Pancreas (tissue), 10 donors: ENCODE measurements around the gene DPPA4. TPM values are rescaled to one million over a fixed set of nuclear protein-coding genes. Genes with fewer than 3 reads are reported as not detected.
A peak's percentile ranks its signal among the peaks of the same experiment; 100 is the strongest.

Source experiments
- ATAC-seq, 4 donors: fragments of 200-7000 bp; cut with Tn5 transposase; one replicate each; pipeline versions ENCODE4 v1.8.0 to v1.9.1; 2020; ENCODE audit warnings: mild to moderate bottlenecking in 4 of 4, moderate library complexity in 4 of 4
- DNase-seq, 6 donors: peaks; one replicate each; pipeline ENCODE4 v3.0.0-alpha.2; 2020
- FAIRE-seq: peaks from 2 replicates; lab custom pipeline; 2012; peaks lifted over from hg19 to GRCh38; lab: Jason Lieb, UNC
- H3K27ac ChIP-seq, 4 donors: fragments of 200-600 bp; sonication (generic); 1 replicate in 3 of 4; 2 replicates in 1 of 4; pipeline versions ENCODE4 v1.5.0 to v1.8.0; 2020
- H3K27me3 ChIP-seq, 4 donors: fragments of 200-600 bp; one replicate each; pipeline ENCODE4 v1.8.0; 2021
- H3K36me3 ChIP-seq, 3 donors: fragments of 200-600 bp; sonication (generic) in 1 of 3; one replicate each; pipeline versions ENCODE4 v1.5.0 to v1.8.0; 2020 to 2021
- H3K4me1 ChIP-seq, 3 donors: fragments of 200-600 bp; one replicate each; pipeline ENCODE4 v1.8.0; 2021
- H3K4me3 ChIP-seq, 4 donors: fragments of 200-600 bp; sonication (generic) in 2 of 4; one replicate each; pipeline versions ENCODE4 v1.5.0 to v1.8.0; 2020 to 2021
- H3K9me3 ChIP-seq, 4 donors: fragments of 200-600 bp; one replicate each; pipeline ENCODE4 v1.8.0; 2021
- WGBS, 2 donors: extraction: QIAGEN DNeasy Blood & Tissue Kit; methylation state at CpG; one replicate each; pipeline ENCODE4 v1.1.7; 2013; 5-methylcytosine and 5-hydroxymethylcytosine counted together
- intact Hi-C, 3 donors: fragments of 100-400 bp; cut with DNase I; formaldehyde crosslinking; loops; one replicate each; pipeline versions ENCODE4 v1.11.1 to v1.14.2; 2022
- polyA plus RNA-seq, 2 donors: library from polyadenylated mRNA; stranded (reverse); fragments of 200-250 nt; gene quantifications; one replicate each; pipeline ENCODE4 v1.2.3, GENCODE V29; 2013
- total RNA-seq, 6 donors: library from RNA; stranded (reverse); fragmentation: NEBNext Ultra II Directional in 4 of 6; extraction: Animal tissue kit (Norgen Biotek cat#: 25700) in 4 of 6; gene quantifications; one replicate each; pipeline versions ENCODE4 v1.2.1 to v1.2.4, GENCODE V29; 2021 to 2023
- TF ChIP-seq, protein P1 (sequence below), 4 donors: fragments of 200-600 bp; sonication (generic) in 3 of 4; IDR thresholded peaks; one replicate each; pipeline versions ENCODE4 v1.5.0 to v1.8.0; 2021; ENCODE audit warnings: antibody characterized with exemption in 4 of 4
- donor health status: healthy with polysubstance abuse.
- donor health status: DM: no; HTN: no; CAD: no; lungs with moderate emphysema.
- donor health status: DM: no; HTN: no; CAD: no.
- donor health status: control.
- donor health status: control.
- donor health status: Bipolar disorder and iron deficiency.
- donor health status: DM: yes; HTN: yes; CAD: no.
- donor health status: DM: no; HTN: no; CAD: no.
- donor health status: DM: no; HTN: no; CAD: no.
- donor health status: DM: yes; HTN: yes; CAD: no.

The DPPA4 gene
- total and polyA plus RNA-seq, 8 donors: 1.5 TPM; not detected in 7

GRCh38 chr3:109339197-109339596 lies 1.9 kb upstream of the DPPA4 start:
- Histone ChIP-seq H3K9me3 (no peaks in the 10 kb centered on the region), H3K36me3 (no peaks in the 10 kb centered on the region), H3K27me3 (no peaks in the 10 kb centered on the region), H3K27ac (no peak overlapping the region), H3K4me3 (no peak overlapping the region), H3K4me1 (no peaks in the 10 kb centered on the region)
- 54 to 58% methylated on average over 3 of the region's 3 CpGs for WGBS, 2 donors
- intact Hi-C loops: no loop called here
- FAIRE-seq (no peak), DNase-seq (no peak), ATAC-seq (no peak)
- TF ChIP-seq, protein P1, sequence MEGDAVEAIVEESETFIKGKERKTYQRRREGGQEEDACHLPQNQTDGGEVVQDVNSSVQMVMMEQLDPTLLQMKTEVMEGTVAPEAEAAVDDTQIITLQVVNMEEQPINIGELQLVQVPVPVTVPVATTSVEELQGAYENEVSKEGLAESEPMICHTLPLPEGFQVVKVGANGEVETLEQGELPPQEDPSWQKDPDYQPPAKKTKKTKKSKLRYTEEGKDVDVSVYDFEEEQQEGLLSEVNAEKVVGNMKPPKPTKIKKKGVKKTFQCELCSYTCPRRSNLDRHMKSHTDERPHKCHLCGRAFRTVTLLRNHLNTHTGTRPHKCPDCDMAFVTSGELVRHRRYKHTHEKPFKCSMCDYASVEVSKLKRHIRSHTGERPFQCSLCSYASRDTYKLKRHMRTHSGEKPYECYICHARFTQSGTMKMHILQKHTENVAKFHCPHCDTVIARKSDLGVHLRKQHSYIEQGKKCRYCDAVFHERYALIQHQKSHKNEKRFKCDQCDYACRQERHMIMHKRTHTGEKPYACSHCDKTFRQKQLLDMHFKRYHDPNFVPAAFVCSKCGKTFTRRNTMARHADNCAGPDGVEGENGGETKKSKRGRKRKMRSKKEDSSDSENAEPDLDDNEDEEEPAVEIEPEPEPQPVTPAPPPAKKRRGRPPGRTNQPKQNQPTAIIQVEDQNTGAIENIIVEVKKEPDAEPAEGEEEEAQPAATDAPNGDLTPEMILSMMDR (IDR thresholded peaks at IDR 0.05): no peak

- no peaks in the 10 kb centered on the region for H3K36me3 ChIP-seq
- no peaks in the 10 kb centered on the region for H3K9me3 ChIP-seq
- H3K4me3 ChIP-seq: no peak overlapping the region
- H3K27ac ChIP-seq: no peak overlapping the region
- intact Hi-C loops: no loop called here
- FAIRE-seq: no peak
- no peaks in the 10 kb centered on the region for H3K4me1 ChIP-seq
- H3K27me3 ChIP-seq: no peaks in the 10 kb centered on the region
- TF ChIP-seq, protein P1 (IDR thresholded peaks at IDR 0.05): no peak
- 20 to 21% methylated on average over 4 of the region's 4 CpGs for WGBS, 2 donors
- no peak for ATAC-seq
- DNase-seq: no peak
Measured at GRCh38 chr3:109338322-109338721, 976 bp upstream of the DPPA4 start.

- FAIRE-seq: no peak
- ATAC-seq: peak in 2 of 4 donors; percentile 66 to 77
- Histone ChIP-seq H3K9me3 (no peaks in the 10 kb centered on the region), H3K27ac (no peak overlapping the region), H3K36me3 (no peaks in the 10 kb centered on the region), H3K4me3 (peak overlapping the region in 2 of 4 donors; percentile 8 to 27), H3K4me1 (no peaks in the 10 kb centered on the region), H3K27me3 (no peaks in the 10 kb centered on the region)
- WGBS, 2 donors: 11% methylated on average over 17 of the region's 17 CpGs
- TF ChIP-seq, protein P1 (IDR thresholded peaks at IDR 0.05): no peak
- DNase-seq: peak in 1 of 6 donors; percentile 56
- intact Hi-C loops: no loop called here
Measured at GRCh38 chr3:109336291-109336861, 970 bp downstream of the DPPA4 start.

DNA sequence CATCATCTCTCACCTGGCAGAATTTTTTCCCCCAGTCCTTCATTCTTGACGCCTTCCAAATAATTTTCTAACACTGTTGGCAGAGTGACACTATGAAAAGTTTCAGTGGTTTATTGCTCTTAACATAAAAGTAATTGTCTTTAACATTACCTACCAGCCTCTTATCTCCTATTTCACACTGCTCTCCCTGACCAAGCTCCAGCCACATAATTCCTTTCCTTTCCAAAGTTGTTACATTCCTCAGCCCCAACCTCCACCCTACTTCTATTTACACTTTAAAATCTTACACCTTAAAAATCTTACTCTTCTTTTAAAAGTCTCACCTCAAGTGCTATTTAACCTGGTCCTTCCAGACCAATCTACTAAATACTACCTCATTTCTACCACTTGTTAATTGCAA lies 2.8 kb downstream of the DPPA4 start:
- TF ChIP-seq, protein P1 (IDR thresholded peaks at IDR 0.05): no peak
- Histone ChIP-seq H3K9me3 (no peaks in the 10 kb centered on the region), H3K4me3 (no peak overlapping the region), H3K27ac (no peak overlapping the region), H3K36me3 (no peaks in the 10 kb centered on the region), H3K4me1 (no peaks in the 10 kb centered on the region), H3K27me3 (no peaks in the 10 kb centered on the region)
- intact Hi-C loops: no loop called here
- FAIRE-seq (no peak), DNase-seq (no peak), ATAC-seq (no peak)
- 44 to 53% methylated on average over 1 of the region's 1 CpG for WGBS, 2 donors

DNA sequence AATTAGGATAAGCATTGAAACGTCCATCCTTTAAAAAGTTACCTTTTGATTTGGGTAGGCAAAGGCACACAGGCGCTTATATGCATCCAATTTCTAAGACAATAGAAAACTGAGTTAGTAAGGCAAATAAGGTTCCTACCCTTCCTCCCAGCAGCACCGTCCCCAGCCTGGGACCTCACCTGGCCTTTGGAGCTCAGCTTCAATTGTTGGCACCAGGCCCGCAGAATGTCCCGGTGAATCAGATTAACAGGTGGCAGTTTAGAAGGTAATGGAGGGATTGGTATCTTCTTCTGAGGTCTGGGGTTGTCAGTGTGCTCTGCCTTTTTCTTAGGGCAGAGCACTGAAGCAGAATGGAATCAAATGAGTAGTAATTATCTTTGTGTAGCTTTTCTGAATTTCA lies 5.7 kb downstream of the DPPA4 start:
- WGBS, 2 donors: 48 to 49% methylated on average over 5 of the region's 5 CpGs
- DNase-seq (no peak), ATAC-seq (no peak), FAIRE-seq (no peak)
- H3K27me3 ChIP-seq: no peaks in the 10 kb centered on the region
- H3K27ac ChIP-seq: no peak overlapping the region
- TF ChIP-seq, protein P1 (IDR thresholded peaks at IDR 0.05): no peak
- H3K9me3 ChIP-seq: no peaks in the 10 kb centered on the region
- H3K36me3 ChIP-seq: no peaks in the 10 kb centered on the region
- no peak overlapping the region for H3K4me3 ChIP-seq
- no peaks in the 10 kb centered on the region for H3K4me1 ChIP-seq
- intact Hi-C loops: no loop called here
